Parathyroid adenoma (tissue), 2 donors: ENCODE data around the gene NDUFS6.

Experiments
- H2AFZ ChIP-seq: fragments of 300-600 bp; sonication (generic); one replicate; pipeline ENCODE4 v1.7.0; 2017; ENCODE audit warnings: antibody characterized with exemption, mild to moderate bottlenecking
- H3K27ac ChIP-seq: fragments of 300-600 bp; sonication (generic); one replicate; pipeline ENCODE4 v1.7.0; 2017
- H3K27me3 ChIP-seq: fragments of 300-600 bp; sonication (generic); one replicate; pipeline ENCODE4 v1.7.0; 2017; ENCODE audit warnings: low read length; ENCODE audit not compliant: control insufficient read depth, insufficient read depth
- H3K36me3 ChIP-seq: fragments of 300-600 bp; sonication (generic); one replicate; pipeline ENCODE4 v1.7.0; 2017; ENCODE audit warnings: low read length; ENCODE audit not compliant: control insufficient read depth, insufficient read depth
- H3K4me1 ChIP-seq: fragments of 300-600 bp; sonication (generic); one replicate; pipeline ENCODE4 v1.7.0; 2017; ENCODE audit warnings: control low read depth
- H3K4me2 ChIP-seq: fragments of 300-600 bp; sonication (generic); one replicate; pipeline ENCODE4 v1.7.0; 2017; ENCODE audit warnings: low read length
- H3K4me3 ChIP-seq: fragments of 300-600 bp; sonication (generic); one replicate; pipeline ENCODE4 v1.7.0; 2017; ENCODE audit warnings: low read depth, low read length
- H3K79me2 ChIP-seq: fragments of 300-600 bp; sonication (generic); one replicate; pipeline ENCODE4 v1.7.0; 2017; ENCODE audit warnings: control low read depth
- H3K9ac ChIP-seq: fragments of 300-600 bp; sonication (generic); one replicate; pipeline ENCODE4 v1.7.0; 2017; ENCODE audit warnings: mild to moderate bottlenecking
- H3K9me3 ChIP-seq: fragments of 300-600 bp; sonication (generic); one replicate; pipeline ENCODE4 v1.7.0; 2017; ENCODE audit warnings: low read length; ENCODE audit not compliant: control insufficient read depth
- CTCF ChIP-seq: fragments of 300-600 bp; sonication (generic); IDR thresholded peaks from one replicate; pipeline ENCODE4 v1.7.0; 2017; ENCODE audit warnings: antibody characterized with exemption, mild to moderate bottlenecking
- donor health status: primary hyperparathyroidism.

The NDUFS6 gene

GRCh38 chr5:1820381-1820780 is 19.2 kb downstream of the NDUFS6 start:
- Histone ChIP-seq H3K79me2 (no peaks in the 10 kb centered on the region), H3K36me3 (no peaks in the 10 kb centered on the region), H3K4me3 (no peak overlapping the region), H3K4me2 (no peak overlapping the region), H3K9ac (no peak overlapping the region), H3K9me3 (no peaks in the 10 kb centered on the region), H3K27ac (no peak overlapping the region), H3K27me3 (no peaks in the 10 kb centered on the region), H3K4me1 (no peaks in the 10 kb centered on the region), H2AFZ (no peak overlapping the region)
- TF ChIP-seq CTCF = no peak

GRCh38 chr5:1820926-1821325 is 19.7 kb downstream of the NDUFS6 start:
- TF ChIP-seq CTCF = no peak
- Histone ChIP-seq H3K4me1 (no peaks in the 10 kb centered on the region), H3K4me2 (no peak overlapping the region), H3K27ac (no peak overlapping the region), H3K27me3 (no peaks in the 10 kb centered on the region), H3K79me2 (no peaks in the 10 kb centered on the region), H3K9ac (no peak overlapping the region), H3K36me3 (no peaks in the 10 kb centered on the region), H3K9me3 (no peaks in the 10 kb centered on the region), H2AFZ (no peak overlapping the region), H3K4me3 (no peak overlapping the region)

- H3K4me2 ChIP-seq = no peak overlapping the region
- H3K4me3 ChIP-seq = no peak overlapping the region
- no peaks in the 10 kb centered on the region for H3K9me3 ChIP-seq
- no peak overlapping the region for H2AFZ ChIP-seq
- no peak for TF ChIP-seq CTCF
- H3K4me1 ChIP-seq = no peaks in the 10 kb centered on the region
- no peaks in the 10 kb centered on the region for H3K36me3 ChIP-seq
- H3K9ac ChIP-seq = no peak overlapping the region
- H3K27ac ChIP-seq = no peak overlapping the region
- H3K79me2 ChIP-seq = no peaks in the 10 kb centered on the region
- H3K27me3 ChIP-seq = no peaks in the 10 kb centered on the region
Observed at GRCh38 chr5:1821862-1822261, 20.7 kb downstream of the NDUFS6 start.

- no peak overlapping the region for H3K27ac ChIP-seq
- H3K9me3 ChIP-seq = no peaks in the 10 kb centered on the region
- no peak overlapping the region for H3K9ac ChIP-seq
- no peaks in the 10 kb centered on the region for H3K36me3 ChIP-seq
- H2AFZ ChIP-seq = no peak overlapping the region
- H3K4me1 ChIP-seq = no peaks in the 10 kb centered on the region
- H3K27me3 ChIP-seq = no peaks in the 10 kb centered on the region
- H3K4me3 ChIP-seq = no peak overlapping the region
- TF ChIP-seq CTCF = no peak
- H3K4me2 ChIP-seq = no peak overlapping the region
- H3K79me2 ChIP-seq = no peaks in the 10 kb centered on the region
Observed at GRCh38 chr5:1823381-1824034, 22.3 kb downstream of the NDUFS6 start.

- Histone ChIP-seq H3K36me3 (no peaks in the 10 kb centered on the region), H3K27me3 (no peaks in the 10 kb centered on the region), H3K9me3 (no peaks in the 10 kb centered on the region), H3K9ac (no peak overlapping the region), H3K4me2 (no peak overlapping the region), H2AFZ (no peak overlapping the region), H3K4me3 (no peak overlapping the region), H3K79me2 (no peaks in the 10 kb centered on the region), H3K27ac (no peak overlapping the region), H3K4me1 (no peaks in the 10 kb centered on the region)
- TF ChIP-seq CTCF = no peak
Observed at GRCh38 chr5:1824109-1824821, 23.1 kb downstream of the NDUFS6 start.
